CD4-positive, alpha-beta T cell treated with Interleukin-15 for 1 hour (primary cell): ENCODE measurements around the gene SULT1C2.
"Not testable (repeated sequence)": the region's sequence is repeated elsewhere in the genome, so short reads cannot be mapped to it uniquely, and the experiment has no call there.

Experiments used
- DNase-seq: peaks from one replicate; pipeline ENCODE4 v3.0.0-alpha.2; 2020

SULT1C2 gene

DNA sequence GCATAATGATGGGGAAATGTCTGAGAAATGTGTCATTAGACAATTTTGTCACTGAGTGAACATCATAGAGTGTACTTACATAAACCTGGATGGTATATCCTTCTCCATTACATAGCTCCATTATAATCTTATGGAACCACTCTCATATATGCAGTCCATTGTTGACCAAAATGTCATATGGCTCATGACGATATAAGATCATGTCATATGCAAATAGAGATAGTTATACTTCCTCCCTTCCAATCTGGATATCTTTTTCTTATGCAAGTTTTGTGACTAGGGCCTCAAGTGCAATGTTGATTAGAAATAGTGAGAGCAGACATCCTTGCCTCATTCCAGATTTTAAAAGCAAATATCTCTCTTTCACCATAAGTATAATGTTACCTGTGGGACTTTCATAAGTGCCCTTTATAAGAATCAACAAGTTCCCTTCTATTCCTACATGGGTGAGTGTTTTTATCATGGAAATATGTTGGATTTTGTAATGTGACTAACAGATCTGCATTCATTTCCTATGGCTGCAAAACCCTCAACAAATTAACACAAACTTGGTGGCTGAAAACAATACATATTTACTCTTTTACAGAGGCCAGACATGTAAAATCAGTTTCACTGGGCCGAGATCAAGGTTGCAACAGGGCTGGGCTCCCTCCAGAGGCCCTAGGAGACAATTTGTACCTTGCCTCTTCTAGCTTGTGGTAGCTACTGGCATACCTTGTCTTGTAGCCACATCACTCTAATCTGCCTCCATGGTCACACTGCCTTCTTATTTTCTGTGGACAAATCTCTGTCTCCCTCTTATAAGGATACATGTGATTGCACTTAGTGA is 67.4 kb downstream of the SULT1C2 start:
- DNase-seq, result no peak

GRCh38 chr2:108359336-108359735 is 70.6 kb downstream of the SULT1C2 start:
- DNase-seq, result not testable (repeated sequence)
